HS-5 (cell line): ENCODE data around the gene ALG8.
A peak's percentile ranks its signal among the peaks of the same experiment; 100 is the strongest.
"Not testable (repeated sequence)": the region's sequence is repeated elsewhere in the genome, so short reads cannot be mapped to it uniquely, and the experiment has no call there.

ENCODE experiments used
- DNase-seq: peaks from one replicate; pipeline ENCODE4 v3.0.0-alpha.2; 2012; ENCODE audit warnings: low read depth

The ALG8 gene

DNA sequence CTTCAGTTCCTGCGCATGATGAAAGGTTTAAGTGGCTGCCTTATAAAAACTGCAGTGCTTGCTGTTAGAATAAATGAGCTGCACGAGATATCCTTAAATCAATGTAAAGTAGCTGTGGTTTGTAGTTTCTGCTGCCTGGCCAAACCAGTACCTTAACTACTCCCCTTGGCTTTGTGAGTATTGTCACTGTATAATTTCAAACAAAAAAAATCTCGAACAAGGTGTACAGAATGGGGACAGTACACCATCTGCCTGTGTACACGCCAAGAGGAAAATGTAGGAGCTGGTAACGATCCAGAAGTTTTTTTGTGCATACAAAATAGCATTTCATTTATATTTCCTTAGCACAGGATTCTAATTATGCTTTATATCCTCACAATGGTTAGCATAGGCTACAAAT lies 39.2 kb downstream of the ALG8 start:
- no peak for DNase-seq

DNA sequence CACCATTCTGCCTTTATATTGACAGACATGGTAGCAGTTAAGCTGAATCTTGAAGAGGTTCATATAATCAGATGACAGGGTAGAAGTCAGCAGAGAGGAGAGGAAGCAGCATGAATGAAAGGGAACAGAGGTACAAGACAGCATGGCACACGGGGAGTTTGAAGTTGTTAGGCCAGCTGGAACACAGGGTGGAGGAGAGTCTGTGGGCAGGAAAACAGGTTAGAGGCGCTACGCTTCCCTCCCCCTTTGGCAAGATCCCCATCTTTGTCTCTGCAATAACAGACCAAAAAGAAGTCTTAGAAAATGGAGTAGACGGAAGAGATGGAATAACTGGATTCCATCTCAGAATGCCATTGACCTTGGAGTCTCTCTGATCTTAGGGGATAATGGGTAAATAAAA lies 39.8 kb downstream of the ALG8 start:
- DNase-seq = no peak

DNA sequence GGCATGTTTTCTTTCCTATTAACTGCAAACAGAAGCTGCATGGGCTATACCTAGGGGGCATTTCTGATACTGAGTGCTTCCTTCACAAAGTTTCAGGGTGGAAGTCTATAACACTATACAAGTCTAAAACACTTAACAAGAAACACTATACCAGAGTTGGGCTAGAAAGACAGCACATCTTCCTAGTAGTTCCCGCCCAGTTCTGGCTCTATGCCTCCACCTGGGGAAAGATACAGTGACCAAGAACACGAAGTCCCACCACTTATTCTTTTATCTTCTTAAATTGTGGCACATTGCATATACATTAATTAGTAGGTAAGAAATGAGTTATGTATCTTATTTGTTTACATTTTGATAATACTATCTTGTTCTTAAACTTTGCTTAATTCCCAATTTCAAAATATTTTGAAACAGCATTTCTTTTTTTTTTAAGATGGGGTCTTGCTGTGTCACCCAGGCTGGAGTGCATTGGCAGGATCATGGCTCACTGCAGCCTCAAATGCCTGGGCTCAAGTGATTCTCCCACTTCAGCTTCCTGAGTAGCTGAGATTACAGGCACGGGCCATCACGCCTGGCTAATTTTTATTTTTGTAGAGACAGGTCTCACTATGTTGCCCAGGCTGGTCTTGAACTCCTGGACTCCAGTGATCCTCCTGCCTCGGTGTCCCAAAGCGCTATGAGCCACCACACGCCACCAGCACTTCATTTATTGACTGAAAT lies 41.6 kb downstream of the ALG8 start:
- no peak for DNase-seq

DNA sequence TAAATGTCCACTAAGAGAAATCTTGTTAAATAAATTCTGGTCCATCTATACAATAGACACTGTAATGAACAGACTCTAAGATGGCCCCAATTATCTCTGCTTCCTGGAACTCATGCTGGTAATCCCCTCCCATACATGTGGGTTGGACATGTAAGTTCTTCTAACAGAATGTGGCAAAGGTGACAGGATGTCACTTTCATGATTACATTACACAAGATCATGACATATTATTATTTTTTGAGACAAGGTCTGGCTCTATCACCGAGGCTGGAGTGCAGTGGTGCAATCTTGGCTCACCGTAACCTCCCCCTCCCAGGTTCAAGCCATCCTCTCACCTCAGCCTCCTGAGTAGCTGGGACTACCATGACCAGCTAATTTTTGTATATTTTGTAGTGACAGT lies 45.2 kb downstream of the ALG8 start:
- DNase-seq = no peak

DNA sequence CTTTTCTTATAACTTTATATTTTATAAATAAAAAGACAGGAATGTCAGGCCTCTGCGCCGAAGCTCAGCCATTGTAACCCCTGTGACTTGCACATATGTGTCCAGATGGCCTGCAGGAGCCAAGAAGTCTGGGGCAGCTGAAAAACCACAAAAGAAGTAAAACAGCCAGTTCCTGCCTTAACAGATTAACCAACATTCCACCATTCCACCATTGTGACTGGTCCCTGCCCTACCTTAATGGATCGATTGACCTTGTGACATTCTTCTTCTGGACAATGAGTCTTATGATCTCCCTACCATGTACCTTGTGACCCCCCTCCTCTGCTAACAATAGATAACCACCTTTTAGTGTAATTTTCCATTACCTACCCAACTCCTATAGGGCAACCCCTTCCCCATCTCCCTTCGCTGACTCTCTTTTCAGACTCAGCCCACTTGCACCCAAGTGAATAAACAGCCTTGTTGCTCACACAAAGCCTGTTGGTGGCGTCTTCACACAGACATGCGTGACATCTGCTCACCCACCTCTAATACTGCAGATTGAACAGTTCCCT lies 52.8 kb downstream of the ALG8 start:
- not testable (repeated sequence) for DNase-seq

DNA sequence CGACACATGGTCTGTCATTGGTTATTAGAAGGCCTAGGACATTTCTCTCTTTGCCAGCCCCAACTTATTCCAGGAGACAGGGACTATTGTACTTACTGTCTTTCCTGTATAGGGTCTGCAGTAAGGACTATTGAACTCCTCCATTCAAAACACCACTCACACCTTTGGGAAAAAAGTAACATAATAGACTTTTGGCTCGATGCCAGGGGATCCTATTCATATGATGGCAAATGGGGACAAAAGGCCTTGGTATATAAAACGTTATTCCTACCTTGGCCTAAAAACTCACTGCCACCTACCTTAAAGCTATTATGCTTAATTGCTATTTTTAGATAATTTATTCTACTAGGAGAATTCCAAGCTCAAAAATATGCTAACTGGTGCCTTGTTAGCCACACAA lies 53.5 kb downstream of the ALG8 start:
- no peak for DNase-seq

DNA sequence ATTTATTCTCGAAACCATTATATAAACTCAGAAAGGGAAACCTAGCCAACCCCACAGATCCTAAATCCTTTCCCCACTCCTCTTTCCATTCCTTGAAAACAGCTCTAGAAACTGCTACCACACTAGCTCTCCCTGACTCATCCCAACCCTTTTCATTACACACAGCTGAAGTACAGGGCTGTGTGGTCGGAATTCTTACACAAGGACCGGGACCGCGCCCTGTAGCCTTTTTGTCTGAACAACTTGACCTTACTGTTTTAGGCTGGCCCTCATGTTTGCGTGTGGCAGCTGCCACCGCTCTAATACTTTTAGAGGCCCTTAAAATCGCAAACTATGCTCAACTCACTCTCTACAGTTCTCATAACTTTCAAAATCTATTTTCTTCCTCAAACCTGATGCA lies 54.9 kb downstream of the ALG8 start:
- DNase-seq = not testable (repeated sequence)

DNA sequence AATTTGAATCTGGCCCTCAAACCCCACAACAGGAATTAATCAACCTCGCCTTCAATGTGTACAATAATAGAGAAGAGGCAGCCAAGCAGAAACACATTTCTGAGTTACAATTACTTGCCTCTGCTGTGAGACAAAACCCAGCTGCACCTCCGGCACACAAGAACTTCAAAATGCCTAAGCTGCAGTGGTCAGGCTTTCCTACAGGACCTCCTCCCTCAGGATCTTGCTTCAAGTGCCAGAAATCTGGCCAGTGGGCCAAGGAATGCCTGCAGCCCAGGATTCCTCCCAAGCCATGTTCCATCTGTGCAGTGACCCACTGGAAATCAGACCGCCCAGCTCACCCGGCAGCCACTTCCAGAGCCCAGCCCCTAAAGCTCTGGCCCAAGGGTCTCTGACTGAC lies 56.4 kb downstream of the ALG8 start:
- DNase-seq = no peak

DNA sequence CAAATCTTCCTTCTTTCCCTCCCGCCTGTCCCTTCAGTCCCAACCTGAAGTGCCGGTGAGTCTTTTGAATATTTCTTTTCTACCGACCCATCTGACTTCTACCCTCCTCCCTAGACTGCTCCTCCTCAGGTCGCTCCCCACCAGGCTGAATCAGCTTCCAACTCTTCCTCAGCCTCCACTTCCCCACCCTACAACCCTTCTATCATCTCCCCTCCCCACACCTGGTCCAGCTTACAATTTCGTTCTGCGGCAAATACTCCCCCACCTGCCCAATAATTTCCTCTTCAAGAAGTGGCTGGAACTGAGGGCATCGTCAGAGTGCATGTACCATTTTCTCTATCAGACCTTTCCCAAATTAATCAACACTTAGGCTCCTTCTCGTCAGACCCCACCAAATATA lies 57.3 kb downstream of the ALG8 start:
- DNase-seq = no peak

DNA sequence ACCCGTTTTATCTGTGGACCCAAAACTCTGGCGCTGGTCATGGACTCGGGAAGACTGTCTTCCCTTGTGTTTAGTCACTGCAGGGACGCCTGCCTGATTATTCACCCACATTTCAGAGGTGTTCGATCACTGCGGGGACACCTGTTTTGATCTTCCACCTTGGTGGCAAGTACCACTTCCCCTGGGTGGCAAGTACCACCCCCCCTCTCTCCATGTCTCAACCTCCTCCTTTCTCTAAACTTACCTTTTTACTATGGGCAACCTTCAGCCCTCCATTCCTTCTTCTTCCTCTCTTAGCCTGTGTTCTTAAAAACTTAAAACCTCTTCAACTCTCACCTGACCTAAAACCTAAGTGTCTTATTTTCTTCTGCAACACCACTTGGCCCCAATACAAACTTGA lies 57.8 kb downstream of the ALG8 start:
- no peak for DNase-seq

DNA sequence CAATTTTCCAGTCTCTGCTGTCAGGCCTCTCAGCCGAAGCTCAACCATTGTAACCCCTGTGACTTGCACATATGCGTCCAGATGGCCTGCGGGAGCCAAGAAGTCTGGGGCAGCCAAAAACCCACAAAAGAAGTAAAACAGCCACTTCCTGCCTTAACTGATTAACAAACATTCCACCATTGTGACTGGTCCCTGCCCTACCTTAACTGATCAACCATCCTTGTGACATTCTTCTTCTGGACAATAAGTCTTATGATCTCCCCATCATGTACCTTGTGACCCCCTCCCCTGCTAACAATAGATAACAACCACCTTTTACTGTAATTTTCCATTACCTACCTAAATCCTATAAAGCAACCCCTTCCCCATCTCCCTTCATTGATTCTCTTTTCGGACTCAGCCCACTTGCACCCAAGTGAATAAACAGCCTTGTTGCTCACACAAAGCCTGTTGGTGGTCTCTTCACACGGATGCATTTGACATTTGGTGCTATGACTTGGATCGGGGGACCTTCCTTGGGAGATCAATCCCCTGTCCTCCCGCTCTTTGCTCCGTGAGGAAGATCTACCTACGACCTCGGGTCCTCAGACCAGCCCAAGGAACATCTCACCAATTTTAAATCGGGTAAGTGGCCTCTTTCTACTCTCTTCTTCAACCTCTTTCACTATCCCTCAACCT lies 58.5 kb downstream of the ALG8 start:
- peak; percentile 20 for DNase-seq

DNA sequence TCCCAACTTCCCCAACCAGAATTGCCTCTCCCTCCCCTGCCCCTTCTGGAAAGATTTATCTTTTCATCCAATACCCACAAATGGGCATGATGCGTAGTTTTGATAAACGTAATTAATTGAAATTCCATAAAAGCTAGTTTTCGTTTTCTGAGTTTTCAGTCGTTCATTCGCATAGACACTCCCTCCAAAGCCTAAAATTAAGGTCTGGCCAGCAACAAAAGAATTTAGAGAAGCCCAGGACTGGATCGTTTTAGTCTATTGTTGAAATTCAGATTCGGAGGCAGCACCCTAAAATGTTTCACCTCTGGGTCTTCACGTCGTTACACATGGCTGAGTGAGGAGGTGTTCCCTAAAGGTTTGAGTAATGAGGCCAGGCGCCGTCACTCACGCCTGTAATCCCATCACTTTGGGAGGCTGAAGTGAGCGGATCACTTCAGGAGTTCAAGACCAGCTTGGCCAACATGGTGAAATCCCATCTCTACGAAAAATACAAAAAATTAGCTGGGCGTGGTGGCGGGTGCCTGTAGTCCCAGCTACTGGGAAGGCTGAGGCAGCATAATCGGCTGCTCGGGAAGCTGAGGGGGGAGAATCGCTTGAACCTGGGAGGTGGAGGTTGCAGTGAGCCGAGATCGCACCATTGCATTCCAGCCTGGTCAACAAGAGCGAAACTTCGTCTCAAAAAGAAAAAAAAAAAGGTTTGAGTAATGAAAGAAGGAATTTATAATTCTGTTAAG lies 59.2 kb downstream of the ALG8 start:
- DNase-seq = no peak

DNA sequence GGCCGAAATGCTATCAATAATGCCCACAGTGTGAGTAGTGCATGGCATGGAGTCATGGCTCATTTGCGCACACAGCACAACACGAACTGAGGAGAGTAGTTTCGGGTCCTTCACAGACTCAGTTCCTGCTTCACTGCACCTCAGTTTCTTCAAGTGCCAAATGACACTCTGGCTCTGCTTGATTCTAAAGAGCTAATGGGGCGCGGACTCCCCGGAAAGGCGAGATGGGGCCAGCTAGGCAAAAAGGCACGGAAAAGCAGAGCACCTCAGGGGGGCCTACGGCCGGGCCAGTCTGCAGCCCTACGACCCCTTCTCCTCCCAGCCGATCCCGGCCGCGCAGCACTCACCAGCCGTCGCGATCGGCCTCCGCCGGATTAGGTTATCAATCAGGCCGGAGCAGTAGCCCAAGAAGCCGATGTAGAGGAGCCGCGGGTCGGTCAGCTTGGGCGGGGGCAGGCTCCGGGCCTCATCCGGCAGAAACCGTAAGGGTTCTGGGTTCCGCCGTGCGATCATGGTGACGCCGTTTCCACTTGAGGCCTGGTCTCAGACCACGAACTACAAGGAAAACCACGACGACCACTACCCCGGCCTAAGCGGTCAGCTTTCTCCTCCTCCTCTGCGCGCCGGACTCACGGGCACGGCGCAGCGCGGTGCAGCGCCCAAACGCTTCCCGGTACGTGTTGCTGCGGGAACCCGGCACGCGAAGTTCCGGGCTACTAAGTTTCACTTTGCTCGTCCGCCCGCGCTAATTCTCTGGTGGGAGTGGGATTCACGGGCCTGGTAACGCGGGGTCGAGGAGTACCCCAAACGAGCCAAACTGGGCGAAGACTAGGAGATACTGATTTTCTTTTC lies 60.0 kb downstream of the ALG8 start, which contains the start of gene NDUFC2:
Gene NDUFC2, minus strand, starts transcription at position 631 of the 852 bp plus-strand sequence. Its CDS starts 118 bp downstream, at position 513.
- peak; percentile 51 for DNase-seq

DNA sequence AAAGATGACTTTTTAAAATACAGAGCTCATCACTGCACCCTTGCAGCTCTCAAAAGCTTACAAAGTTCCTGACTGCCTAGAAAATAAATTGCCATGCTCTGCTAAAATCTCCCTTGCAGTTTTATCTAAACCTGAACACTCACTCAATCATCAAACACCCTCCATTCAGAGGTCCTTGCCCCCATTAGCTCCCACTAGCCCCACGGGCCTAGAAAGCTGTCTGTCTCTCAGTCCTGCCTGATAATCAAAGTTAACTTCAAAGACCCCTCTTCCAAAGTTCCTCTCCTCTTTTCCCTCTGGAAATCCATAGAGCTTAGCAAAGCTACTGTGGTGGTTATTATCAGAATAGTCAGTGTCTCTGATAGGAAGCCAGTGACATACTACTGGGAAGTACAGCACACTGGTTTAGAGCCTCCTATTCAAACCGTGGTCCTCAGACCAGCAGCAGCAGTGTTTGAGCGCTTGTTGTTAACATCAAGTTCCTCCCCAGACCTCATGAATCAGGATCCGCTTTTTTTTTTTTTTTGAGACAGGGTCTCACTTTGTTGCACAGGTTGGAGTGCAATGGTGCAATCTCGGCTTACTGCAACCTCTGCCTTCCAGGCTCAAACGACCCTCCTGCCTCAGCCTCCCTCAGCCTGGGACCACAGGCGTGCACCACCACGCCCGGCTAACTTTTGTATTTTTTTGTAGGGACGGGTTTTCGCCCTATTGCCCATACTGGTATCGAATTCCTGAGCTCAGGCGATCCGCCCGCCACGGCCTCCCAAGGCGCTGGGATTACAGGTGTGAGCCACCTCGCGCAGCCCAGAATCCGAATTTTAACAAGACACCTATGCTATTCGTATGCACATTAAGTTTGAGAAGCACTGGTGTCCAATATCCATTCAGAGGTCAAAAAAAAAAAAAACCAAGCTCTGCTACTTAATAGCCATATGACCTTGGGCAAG lies 60.9 kb downstream of the ALG8 start:
- no peak for DNase-seq

DNA sequence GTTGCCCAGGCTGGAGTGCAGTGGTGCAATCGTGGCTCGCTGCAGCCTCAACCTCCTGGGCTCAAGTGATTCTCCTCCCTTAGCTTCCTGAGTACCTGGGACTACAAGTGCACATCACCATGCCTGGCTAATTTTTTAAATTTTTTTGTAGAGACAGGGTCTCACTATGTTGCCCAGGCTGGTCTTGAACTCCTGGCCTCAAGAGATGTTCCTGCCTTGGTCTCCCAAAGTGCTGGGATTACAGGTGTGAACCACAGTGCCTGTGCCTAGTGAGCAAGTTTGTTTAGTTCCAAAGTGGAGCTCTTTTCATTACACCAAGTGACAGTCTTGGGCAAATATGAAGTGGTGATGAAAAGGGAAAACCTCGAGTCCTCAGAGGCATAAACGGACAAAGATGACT lies 61.8 kb downstream of the ALG8 start:
- DNase-seq = not testable (repeated sequence)

DNA sequence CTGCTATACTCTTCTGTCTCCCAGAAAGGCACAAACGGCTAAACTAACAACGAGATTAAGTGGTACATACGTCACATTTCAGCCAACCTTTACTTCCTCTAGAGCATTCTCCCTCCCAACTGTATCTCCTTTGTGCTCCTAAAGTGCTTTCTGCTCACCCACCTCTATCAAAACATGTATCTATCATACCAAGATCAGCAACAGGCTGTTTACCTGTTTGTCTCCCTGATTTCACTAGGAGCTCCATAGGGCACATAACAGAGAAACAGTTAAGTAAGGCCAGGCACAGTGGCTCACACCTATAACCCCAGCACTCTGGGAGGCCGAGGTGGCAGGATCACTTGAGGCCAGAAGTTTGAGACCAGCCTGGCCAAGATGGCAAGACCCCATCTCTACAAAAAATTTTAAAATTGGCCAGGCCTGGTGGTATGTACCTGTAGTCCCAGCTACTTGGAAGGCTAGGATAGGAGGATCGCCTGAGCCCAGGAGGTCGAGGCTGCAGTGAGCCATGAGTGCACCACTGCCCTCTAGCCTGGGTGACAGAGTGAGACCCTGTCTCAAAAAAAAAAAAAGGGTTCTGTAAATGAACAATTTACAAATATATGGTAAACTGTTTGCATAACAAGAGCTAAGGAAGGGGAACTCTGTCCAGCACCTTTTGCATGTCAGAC lies 62.6 kb downstream of the ALG8 start:
- DNase-seq = no peak

DNA sequence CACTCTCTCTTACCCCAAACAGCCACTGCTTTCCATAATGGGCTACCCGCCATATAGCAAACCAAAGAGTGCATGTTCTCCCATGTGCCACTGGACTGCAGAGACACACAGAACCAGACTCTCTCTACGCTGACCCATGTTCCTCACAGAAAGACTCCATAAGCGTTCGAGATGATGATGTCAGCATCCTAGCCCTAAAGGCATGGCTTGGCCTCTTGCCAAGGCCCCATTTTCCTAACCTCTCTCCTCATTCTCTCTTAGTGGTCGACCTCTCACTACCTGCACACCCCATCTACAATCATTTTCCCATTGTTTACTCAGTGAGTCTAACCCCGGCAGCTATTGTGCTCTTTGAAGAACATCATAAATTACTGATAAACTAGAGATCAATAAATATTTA lies 64.7 kb downstream of the ALG8 start:
- DNase-seq = no peak

DNA sequence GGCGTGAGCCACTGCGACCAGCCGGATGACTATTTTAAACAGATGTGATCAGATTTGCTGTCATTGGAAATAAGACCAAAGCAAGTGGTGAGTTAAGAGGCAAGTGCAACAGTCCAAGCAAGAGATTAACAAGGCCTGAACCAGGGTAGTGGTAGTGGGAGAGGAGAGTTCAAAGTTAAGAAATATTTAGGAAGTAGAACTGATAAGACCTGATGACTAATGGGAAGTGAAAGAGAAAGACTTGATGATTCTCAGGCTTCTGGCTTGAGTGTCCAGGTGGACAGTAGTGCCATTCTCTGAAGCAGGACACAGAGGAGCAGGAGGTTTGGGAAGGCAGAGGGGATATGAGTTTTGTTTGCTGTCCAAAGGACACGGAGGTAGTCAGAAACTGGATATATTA lies 67.0 kb downstream of the ALG8 start:
- no peak for DNase-seq

DNA sequence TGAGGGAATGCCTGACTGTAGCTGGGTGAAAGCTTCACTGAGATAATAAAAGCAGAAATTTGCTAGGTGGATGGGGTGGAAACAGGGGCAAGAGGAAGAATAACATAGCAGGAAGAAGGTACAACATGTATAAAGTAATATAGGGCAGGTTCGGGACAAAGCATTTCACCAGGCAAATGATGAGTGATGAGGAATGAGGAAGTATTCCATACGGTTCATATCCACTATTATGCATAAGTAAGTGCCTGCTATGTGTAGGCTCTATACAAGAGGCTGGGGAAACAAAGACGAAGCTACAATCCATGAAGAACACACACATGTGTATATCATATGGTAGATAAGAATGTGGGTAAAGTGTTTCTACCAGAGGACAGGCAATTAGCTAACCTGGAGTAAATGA lies 67.7 kb downstream of the ALG8 start:
- DNase-seq = no peak

DNA sequence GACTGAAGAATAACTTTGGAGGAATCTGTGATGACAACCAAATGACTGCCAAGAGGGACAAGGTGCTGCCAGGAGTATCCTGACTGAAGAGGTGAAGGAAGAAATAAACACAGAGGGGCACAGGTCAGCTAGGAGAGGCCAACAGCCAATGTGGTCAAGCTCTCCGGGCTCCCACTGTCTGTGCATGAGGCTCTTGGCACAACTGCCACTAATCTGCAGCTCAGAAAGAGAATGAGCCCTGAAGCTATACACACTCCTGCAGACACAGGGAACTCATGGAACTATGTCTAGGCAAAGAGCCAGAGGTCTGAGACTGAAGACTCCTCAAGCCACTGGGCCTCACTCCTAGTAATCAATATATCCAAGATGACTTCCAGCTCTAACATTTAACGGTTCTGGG lies 68.8 kb downstream of the ALG8 start:
- DNase-seq = no peak
